IPS DF 19.7 (cell line): ENCODE data around the gene MIGA1.
"Not testable (repeated sequence)": the region's sequence is repeated elsewhere in the genome, so short reads cannot be mapped to it uniquely, and the experiment has no call there.

Source experiments
- DNase-seq: peaks from one replicate; pipeline ENCODE4 v3.0.0-alpha.2; 2013; ENCODE audit warnings: low read depth, low spot score

MIGA1 gene

GRCh38 chr1:77906019-77906545, 126.6 kb downstream of the MIGA1 start:
- no peak for DNase-seq

GRCh38 chr1:77906624-77907023, 127.2 kb downstream of the MIGA1 start:
- DNase-seq, result no peak

DNA sequence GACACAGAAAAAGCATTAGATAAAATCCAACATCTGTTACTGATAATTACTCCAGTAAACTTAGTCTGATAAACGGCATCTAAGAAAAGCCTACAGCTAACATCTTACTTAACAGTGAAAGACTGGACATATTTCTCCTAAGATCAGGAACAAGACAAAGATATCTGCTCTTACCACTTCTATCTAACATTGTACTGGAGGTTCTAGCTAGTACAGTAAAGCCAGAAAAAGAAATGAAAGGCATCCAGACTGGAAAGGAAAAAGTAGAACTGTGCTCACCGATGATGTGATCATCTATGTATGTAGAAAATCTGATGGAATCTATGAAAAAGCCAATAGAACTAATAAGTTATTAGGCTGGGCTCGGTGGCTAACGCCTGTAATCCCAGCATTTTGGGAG, 130.7 kb downstream of the MIGA1 start:
- no peak for DNase-seq

DNA sequence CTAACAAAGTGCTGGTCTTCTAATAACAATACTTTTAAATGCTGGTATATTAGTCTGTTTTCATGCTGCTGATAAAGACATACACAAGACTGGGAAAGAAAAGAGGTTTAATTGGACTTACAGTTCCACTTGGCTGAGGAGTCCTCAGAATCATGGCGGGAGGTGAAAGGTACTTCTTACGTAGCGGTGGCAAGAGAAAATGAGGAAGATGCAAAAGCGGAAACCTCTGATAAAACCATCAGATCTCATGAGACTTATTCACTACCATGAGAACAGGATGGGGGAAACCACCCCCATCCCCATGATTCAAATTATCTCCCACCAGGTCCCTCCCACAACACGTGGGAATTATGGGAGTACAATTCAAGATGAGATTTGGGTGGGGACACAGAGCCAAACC, 139.5 kb downstream of the MIGA1 start:
- not testable (repeated sequence) for DNase-seq

- DNase-seq, result no peak
Observed at GRCh38 chr1:77925518-77925917, 146.1 kb downstream of the MIGA1 start.

DNA sequence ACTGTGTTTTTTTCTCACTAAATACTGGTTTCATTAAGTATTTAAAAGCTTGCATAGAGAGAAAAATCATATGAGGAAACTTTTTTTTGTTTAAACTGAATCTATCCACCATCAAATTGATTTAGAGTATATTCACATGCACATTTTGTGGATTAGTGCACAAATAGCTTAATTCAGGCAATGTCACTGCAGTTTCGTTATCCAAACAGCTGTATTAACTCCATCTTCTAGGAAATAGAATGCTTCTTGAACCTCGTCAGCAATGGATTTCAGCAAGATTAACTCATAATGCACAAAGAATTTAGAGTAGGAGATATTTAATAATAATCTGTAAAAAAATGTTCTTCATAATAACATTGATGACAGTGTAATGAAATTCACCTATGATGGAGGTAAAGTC, 146.5 kb downstream of the MIGA1 start:
- DNase-seq, result no peak

DNA sequence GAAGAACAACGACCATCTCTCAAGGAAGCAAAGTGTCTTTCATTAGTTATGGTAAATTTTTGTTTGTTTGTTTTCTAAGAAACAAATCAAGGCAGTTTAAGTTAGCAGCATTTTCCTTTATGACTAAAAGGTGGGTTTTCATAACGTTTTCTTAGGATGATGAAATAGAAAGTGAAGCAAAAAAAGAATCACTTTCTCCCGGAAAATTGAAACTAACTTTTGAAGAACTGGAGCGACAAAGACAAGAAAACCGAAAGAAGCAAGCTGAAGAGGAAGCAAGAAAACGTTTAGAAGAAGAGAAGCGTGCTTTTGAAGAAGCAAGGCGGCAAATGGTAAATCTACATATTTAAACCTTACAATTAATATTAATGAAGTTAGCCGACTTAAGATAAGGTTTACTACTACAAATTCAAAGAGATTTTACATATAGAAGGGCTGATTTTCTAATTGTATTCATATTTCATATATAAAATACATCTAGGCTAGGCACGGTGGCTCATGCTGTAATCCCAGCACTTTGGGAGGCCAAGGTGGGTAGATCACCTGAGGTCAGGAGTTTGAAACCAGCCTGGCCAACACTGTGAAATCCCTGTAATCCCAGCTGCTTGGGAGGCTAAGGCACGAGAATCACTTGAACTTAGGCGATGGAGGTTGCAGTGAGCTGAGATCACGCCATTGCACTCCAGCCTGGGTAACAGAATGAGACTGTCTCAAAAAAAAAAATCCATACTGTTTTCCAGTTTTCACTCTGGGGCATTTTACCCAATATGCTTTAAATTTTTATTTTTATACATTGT, 147.3 kb downstream of the MIGA1 start:
- DNase-seq, result no peak

DNA sequence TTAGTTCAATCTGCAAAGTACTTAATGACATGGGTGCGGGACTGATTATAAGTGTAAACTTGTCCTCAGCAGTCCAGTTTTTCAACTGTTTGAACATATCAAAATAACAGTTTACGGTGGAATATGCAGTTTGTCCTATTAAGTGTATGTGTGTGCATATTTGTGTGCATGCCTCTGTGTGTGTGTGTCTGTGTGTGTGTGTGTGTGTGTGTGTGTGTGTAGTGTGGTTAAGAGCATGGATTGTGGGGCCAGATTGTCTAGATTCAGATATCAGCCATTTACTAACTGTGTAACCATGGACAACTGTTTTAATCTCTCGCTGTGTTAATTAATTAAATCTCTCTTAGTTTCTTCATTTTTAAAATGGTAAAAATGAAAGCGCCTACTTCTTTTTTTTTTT, 148.0 kb downstream of the MIGA1 start:
- DNase-seq, result no peak
